Thyroid gland (tissue), 4 donors: ENCODE measurements around the gene TAF11L7.
"Not testable (repeated sequence)": the region's sequence is repeated elsewhere in the genome, so short reads cannot be mapped to it uniquely, and the experiment has no call there.

Source experiments
- CTCF ChIP-seq, 6 experiments: fragments of 200-600 bp in 3 of 6; fragments of 450-650 bp in 3 of 6; sonication (generic) in 3 of 6; IDR thresholded peaks; one replicate each; pipeline ENCODE4 v1.5.1; 2016 to 2019; ENCODE audit warnings: antibody characterized with exemption in 6 of 6, mild to moderate bottlenecking in 2 of 6, inconsistent platforms in 1 of 6, moderate library complexity in 1 of 6
- POLR2A ChIP-seq, 2 donors: fragments of 450-650 bp; IDR thresholded peaks; one replicate each; pipeline ENCODE4 v1.6.1; 2017; ENCODE audit warnings: antibody characterized with exemption in 2 of 2, mild to moderate bottlenecking in 2 of 2, moderate library complexity in 1 of 2

DNA sequence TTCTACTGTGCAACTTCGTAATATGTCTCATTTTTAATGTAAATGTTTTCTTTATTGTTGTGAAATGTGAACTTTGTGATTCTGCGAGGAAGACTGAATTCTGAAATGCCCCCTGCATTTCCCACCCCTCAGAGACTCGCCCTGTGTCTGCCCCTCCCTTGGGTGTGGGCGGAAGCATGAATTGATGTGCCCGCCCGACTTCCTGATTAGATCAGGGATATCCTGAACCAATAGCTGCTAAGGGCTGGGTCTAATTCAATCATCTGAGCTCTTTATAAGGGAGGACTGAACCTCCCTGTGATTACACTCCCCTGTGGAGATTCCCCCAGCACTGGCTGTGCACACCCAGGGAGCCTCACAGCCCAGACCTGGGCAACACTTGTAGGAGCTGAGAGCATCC lies 18.3 kb upstream of the TAF11L7 start, which contains the start of gene TAF11L11:
- TF ChIP-seq CTCF, POLR2A (IDR thresholded peaks at IDR 0.05): not testable (repeated sequence)
